Cardiac fibroblast (primary cell): ENCODE data around the gene MTLN.
"Not testable (repeated sequence)": the region's sequence is repeated elsewhere in the genome, so short reads cannot be mapped to it uniquely, and the experiment has no call there.

Experiments
- DNase-seq, 2 donors: peaks; one replicate each; pipeline versions ENCODE4 v3.0.0 to v3.0.0-alpha.2; 2010; ENCODE audit warnings: low read depth in 2 of 2
- H3K4me3 ChIP-seq, 2 donors: replicated peaks in 1 of 2; 1 replicate in 1 of 2; 2 replicates in 1 of 2; pipeline ENCODE4 v1.5.1; 2011; ENCODE audit warnings: low read depth in 2 of 2, low read length in 2 of 2, mild to moderate bottlenecking in 2 of 2, moderate library complexity in 1 of 2
- CTCF ChIP-seq: IDR thresholded peaks from one replicate; pipeline ENCODE4 v1.5.1; 2011; ENCODE audit warnings: low read depth, mild to moderate bottlenecking, low read length, inconsistent platforms

The MTLN gene

GRCh38 chr2:110211938-110212858 is at the start of gene MTLN:
TSS of gene MTLN (minus strand) at chr2:110212547. CDS start at chr2:110212525, 22 bp downstream.
- TF ChIP-seq CTCF: no peak
- DNase-seq: peak; percentile 67 to 81
- H3K4me3 ChIP-seq: peak within 1 kb of the TSS; percentile 72 to 89

- not testable (repeated sequence) for H3K4me3 ChIP-seq, DNase-seq
These were observed 49.6 kb upstream of the MTLN start for GRCh38 chr2:110261910-110262309.

GRCh38 chr2:110248081-110248795 is 35.9 kb upstream of the MTLN start:
- H3K4me3 ChIP-seq: not testable (repeated sequence)
- DNase-seq: peak; percentile 1 to 4

GRCh38 chr2:110245488-110246435 is 33.4 kb upstream of the MTLN start:
- H3K4me3 ChIP-seq, DNase-seq: not testable (repeated sequence)

GRCh38 chr2:110243283-110243682 is 30.9 kb upstream of the MTLN start:
- DNase-seq, H3K4me3 ChIP-seq: not testable (repeated sequence)

- DNase-seq, H3K4me3 ChIP-seq: not testable (repeated sequence)
These were observed 22.2 kb upstream of the MTLN start for GRCh38 chr2:110234514-110234913.

- H3K4me3 ChIP-seq, DNase-seq: not testable (repeated sequence)
These were observed 17.5 kb upstream of the MTLN start for GRCh38 chr2:110229886-110230285.

GRCh38 chr2:110222626-110223025 is 10.3 kb upstream of the MTLN start:
- H3K4me3 ChIP-seq, DNase-seq: not testable (repeated sequence)

- no peak for DNase-seq
- TF ChIP-seq CTCF: no peak
- no peak overlapping the region for H3K4me3 ChIP-seq
These were observed 9.6 kb upstream of the MTLN start for GRCh38 chr2:110221938-110222337.

GRCh38 chr2:110220190-110220564 is 7.8 kb upstream of the MTLN start:
- no peak for TF ChIP-seq CTCF
- no peak for DNase-seq
- H3K4me3 ChIP-seq: no peak overlapping the region
